ENCODE data around the gene JARID2. TPM values are rescaled to one million over a fixed set of nuclear protein-coding genes. Genes with fewer than 3 reads are reported as not detected.

Gene JARID2
- polyA plus RNA-seq, 1 donor from 2014 or later = 25.5 TPM

DNA sequence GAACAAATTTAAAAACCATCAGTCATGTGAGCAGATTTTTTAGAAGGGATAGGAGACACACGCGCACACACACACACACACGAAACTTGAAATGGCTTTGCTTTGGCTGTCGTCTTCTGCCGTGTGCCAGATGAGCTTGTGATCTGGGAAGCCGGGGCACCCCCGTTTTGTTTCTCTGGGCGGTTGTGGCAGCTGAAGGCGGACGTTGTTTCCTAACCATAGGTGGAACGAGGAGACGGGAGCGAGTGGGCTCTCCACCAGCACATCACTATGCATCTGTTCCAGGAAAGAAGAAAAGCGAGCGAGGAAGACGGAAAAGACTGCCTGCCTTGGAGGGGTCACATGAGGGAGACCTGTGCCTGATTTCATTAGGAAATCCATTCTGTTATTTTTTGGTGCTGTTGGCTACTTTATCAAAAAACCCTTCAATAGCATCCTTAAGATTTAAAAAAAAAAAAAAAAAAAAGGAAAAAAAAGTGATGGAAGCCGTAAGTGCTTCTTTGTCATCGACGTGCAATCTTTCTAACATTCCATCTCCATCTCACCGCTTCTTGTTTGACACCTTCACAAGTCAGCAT lies 274.8 kb downstream of the JARID2 start:
- no peak overlapping the region for H3K27ac ChIP-seq (ENCODE audit: low read length)
- H3K4me2 ChIP-seq (ENCODE audit: low read length) = no peak overlapping the region
- H3K9ac ChIP-seq (ENCODE audit: low read length) = no peak overlapping the region
- peaks cover 7% of the 10 kb centered on the region for H3K36me3 ChIP-seq (ENCODE audit: insufficient read depth, low read length)
- H3F3A ChIP-seq (ENCODE audit: insufficient read depth, low read length, poor library complexity, severe bottlenecking) = no peaks in the 10 kb centered on the region
- no peak overlapping the region for H2AFZ ChIP-seq (ENCODE audit: low read depth, low read length)
- no peaks in the 10 kb centered on the region for H4K20me1 ChIP-seq (ENCODE audit: insufficient read depth)
- no peaks in the 10 kb centered on the region for H3K27me3 ChIP-seq (ENCODE audit: insufficient read depth, low read depth, low read length)
- TF ChIP-seq RAD21 (conservative IDR thresholded peaks at IDR 0.05) (no peak), EP300 (conservative IDR thresholded peaks at IDR 0.05; ENCODE audit: poor library complexity, severe bottlenecking) (no peak), EZH2 (IDR thresholded peaks at IDR 0.05; ENCODE audit: borderline replicate concordance, insufficient read depth, low read length, poor library complexity, severe bottlenecking) (no peak), SMC3 (conservative IDR thresholded peaks at IDR 0.05; ENCODE audit: poor library complexity) (no peak), POLR2AphosphoS5 (IDR thresholded peaks at IDR 0.05) (no peak)
- TF ChIP-seq, protein P1, sequence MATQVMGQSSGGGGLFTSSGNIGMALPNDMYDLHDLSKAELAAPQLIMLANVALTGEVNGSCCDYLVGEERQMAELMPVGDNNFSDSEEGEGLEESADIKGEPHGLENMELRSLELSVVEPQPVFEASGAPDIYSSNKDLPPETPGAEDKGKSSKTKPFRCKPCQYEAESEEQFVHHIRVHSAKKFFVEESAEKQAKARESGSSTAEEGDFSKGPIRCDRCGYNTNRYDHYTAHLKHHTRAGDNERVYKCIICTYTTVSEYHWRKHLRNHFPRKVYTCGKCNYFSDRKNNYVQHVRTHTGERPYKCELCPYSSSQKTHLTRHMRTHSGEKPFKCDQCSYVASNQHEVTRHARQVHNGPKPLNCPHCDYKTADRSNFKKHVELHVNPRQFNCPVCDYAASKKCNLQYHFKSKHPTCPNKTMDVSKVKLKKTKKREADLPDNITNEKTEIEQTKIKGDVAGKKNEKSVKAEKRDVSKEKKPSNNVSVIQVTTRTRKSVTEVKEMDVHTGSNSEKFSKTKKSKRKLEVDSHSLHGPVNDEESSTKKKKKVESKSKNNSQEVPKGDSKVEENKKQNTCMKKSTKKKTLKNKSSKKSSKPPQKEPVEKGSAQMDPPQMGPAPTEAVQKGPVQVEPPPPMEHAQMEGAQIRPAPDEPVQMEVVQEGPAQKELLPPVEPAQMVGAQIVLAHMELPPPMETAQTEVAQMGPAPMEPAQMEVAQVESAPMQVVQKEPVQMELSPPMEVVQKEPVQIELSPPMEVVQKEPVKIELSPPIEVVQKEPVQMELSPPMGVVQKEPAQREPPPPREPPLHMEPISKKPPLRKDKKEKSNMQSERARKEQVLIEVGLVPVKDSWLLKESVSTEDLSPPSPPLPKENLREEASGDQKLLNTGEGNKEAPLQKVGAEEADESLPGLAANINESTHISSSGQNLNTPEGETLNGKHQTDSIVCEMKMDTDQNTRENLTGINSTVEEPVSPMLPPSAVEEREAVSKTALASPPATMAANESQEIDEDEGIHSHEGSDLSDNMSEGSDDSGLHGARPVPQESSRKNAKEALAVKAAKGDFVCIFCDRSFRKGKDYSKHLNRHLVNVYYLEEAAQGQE (IDR thresholded peaks at IDR 0.05; ENCODE audit: borderline replicate concordance) = no peak
- H3K4me3 ChIP-seq (ENCODE audit: low read length) = no peak overlapping the region
- no peaks in the 10 kb centered on the region for H3K9me3 ChIP-seq (ENCODE audit: low read length)
- no peaks in the 10 kb centered on the region for H3K79me2 ChIP-seq (replicated peaks; ENCODE audit: insufficient read depth, low read length)
- no peaks in the 10 kb centered on the region for H3K9me2 ChIP-seq (ENCODE audit: insufficient read depth, low read length)

- Histone ChIP-seq H3K27ac (ENCODE audit: low read length) (no peak overlapping the region), H3K4me3 (ENCODE audit: low read length) (no peak overlapping the region), H3K9me3 (ENCODE audit: low read length) (no peaks in the 10 kb centered on the region), H3K79me2 (replicated peaks; ENCODE audit: insufficient read depth, low read length) (no peaks in the 10 kb centered on the region), H3K9me2 (ENCODE audit: insufficient read depth, low read length) (no peaks in the 10 kb centered on the region), H2AFZ (ENCODE audit: low read depth, low read length) (no peak overlapping the region), H4K20me1 (ENCODE audit: insufficient read depth) (no peaks in the 10 kb centered on the region), H3K36me3 (ENCODE audit: insufficient read depth, low read length) (peaks cover 7% of the 10 kb centered on the region), H3F3A (ENCODE audit: insufficient read depth, low read length, poor library complexity, severe bottlenecking) (no peaks in the 10 kb centered on the region), H3K27me3 (ENCODE audit: insufficient read depth, low read depth, low read length) (no peaks in the 10 kb centered on the region), H3K4me2 (ENCODE audit: low read length) (no peak overlapping the region), H3K9ac (ENCODE audit: low read length) (no peak overlapping the region)
- TF ChIP-seq RAD21 (conservative IDR thresholded peaks at IDR 0.05) (no peak), TAF1 (IDR thresholded peaks at IDR 0.05; ENCODE audit: low read depth) (no peak), EZH2 (IDR thresholded peaks at IDR 0.05; ENCODE audit: borderline replicate concordance, insufficient read depth, low read length, poor library complexity, severe bottlenecking) (no peak), POLR2AphosphoS5 (IDR thresholded peaks at IDR 0.05) (no peak), SMC3 (conservative IDR thresholded peaks at IDR 0.05; ENCODE audit: poor library complexity) (no peak), MXI1 (conservative IDR thresholded peaks at IDR 0.05; ENCODE audit: poor library complexity, severe bottlenecking) (no peak), EP300 (conservative IDR thresholded peaks at IDR 0.05; ENCODE audit: poor library complexity, severe bottlenecking) (no peak), CTCF (IDR thresholded peaks at IDR 0.05; ENCODE audit: poor library complexity, severe bottlenecking) (no peak)
- TF ChIP-seq, protein P1 (IDR thresholded peaks at IDR 0.05; ENCODE audit: borderline replicate concordance) = no peak
Measured at GRCh38 chr6:15521582-15521981, 275.7 kb downstream of the JARID2 start.
